Mesendoderm (in vitro differentiated cells): ENCODE results near the gene EIF1AD.

Experiments
- DNase-seq: peaks from one replicate; pipeline ENCODE4 v3.0.0; 2013
- H2AK5ac ChIP-seq: 2 replicates; pipeline ENCODE4 v1.6.1; 2013; ENCODE audit warnings: low read length, inconsistent platforms
- H2BK120ac ChIP-seq: 2 replicates; pipeline ENCODE4 v1.6.1; 2013; ENCODE audit warnings: low read depth, mild to moderate bottlenecking, low read length, moderate library complexity, mixed read lengths
- H2BK15ac ChIP-seq: replicated peaks from 2 replicates; pipeline ENCODE4 v1.6.1; 2013; ENCODE audit warnings: low read depth, mild to moderate bottlenecking, moderate library complexity
- H2BK5ac ChIP-seq: 2 replicates; pipeline ENCODE4 v1.6.1; 2013; ENCODE audit warnings: low read length, inconsistent platforms
- H3K18ac ChIP-seq: 2 replicates; pipeline ENCODE4 v1.6.1; 2013; ENCODE audit warnings: mild to moderate bottlenecking, low read length, mixed read lengths
- H3K23ac ChIP-seq: one replicate; pipeline ENCODE4 v1.6.1; 2013; ENCODE audit warnings: low read length
- H3K27ac ChIP-seq: 2 replicates; pipeline ENCODE4 v1.5.1; 2013; ENCODE audit warnings: low read depth, mild to moderate bottlenecking, inconsistent platforms, low read length, moderate library complexity
- H3K27me3 ChIP-seq: 2 replicates; pipeline ENCODE4 v1.6.1; 2013; ENCODE audit warnings: low read length, control low read depth, mild to moderate bottlenecking, inconsistent platforms; ENCODE audit not compliant: insufficient read depth, poor library complexity
- H3K36me3 ChIP-seq: 2 replicates; pipeline ENCODE4 v1.6.1; 2013; ENCODE audit warnings: low read length, inconsistent platforms; ENCODE audit not compliant: control insufficient read depth, insufficient read depth
- H3K4ac ChIP-seq: one replicate; pipeline ENCODE4 v1.6.1; 2013; ENCODE audit warnings: low read depth, mild to moderate bottlenecking, low read length, moderate library complexity
- H3K4me1 ChIP-seq: 2 replicates; pipeline ENCODE4 v1.6.1; 2013; ENCODE audit warnings: low read depth, low read length, inconsistent platforms; ENCODE audit not compliant: control insufficient read depth
- H3K4me2 ChIP-seq: 2 replicates; pipeline ENCODE4 v1.6.1; 2013; ENCODE audit warnings: low read length
- H3K4me3 ChIP-seq: 2 replicates; pipeline ENCODE4 v1.5.1; 2013; ENCODE audit warnings: mild to moderate bottlenecking, low read length
- H3K56ac ChIP-seq: one replicate; pipeline ENCODE4 v1.6.1; 2013; ENCODE audit warnings: low read length
- H3K79me1 ChIP-seq: 2 replicates; pipeline ENCODE4 v1.6.1; 2013; ENCODE audit warnings: low read length, inconsistent platforms
- H3K79me2 ChIP-seq: 2 replicates; pipeline ENCODE4 v1.6.1; 2013; ENCODE audit warnings: mild to moderate bottlenecking, low read length; ENCODE audit not compliant: control insufficient read depth, insufficient read depth
- H3K9ac ChIP-seq: 2 replicates; pipeline ENCODE4 v1.6.1; 2013; ENCODE audit warnings: low read length, inconsistent platforms
- H4K5ac ChIP-seq: one replicate; pipeline ENCODE4 v1.6.1; 2013; ENCODE audit warnings: low read length
- H4K8ac ChIP-seq: one replicate; pipeline ENCODE4 v1.6.1; 2013; ENCODE audit warnings: low read depth, mild to moderate bottlenecking, control low read depth, low read length, moderate library complexity
- WGBS: extraction: QIAGEN DNeasy Blood & Tissue Kit; methylation state at CpG from one replicate; pipeline ENCODE4 v1.1.7; 2013; ENCODE audit warnings: low lambda C conversion rate, missing lambda C conversion rate; ENCODE audit not compliant: insufficient coverage; ENCODE audit errors: extremely low coverage; 5-methylcytosine and 5-hydroxymethylcytosine counted together

EIF1AD gene

GRCh38 chr11:65992056-65992455 lies 9.9 kb downstream of the EIF1AD start:
- Histone ChIP-seq H3K79me1 (no peaks in the 10 kb centered on the region), H3K4me1 (no peaks in the 10 kb centered on the region), H4K8ac (no peak overlapping the region), H3K4me2 (no peak overlapping the region), H2BK5ac (no peak overlapping the region), H2BK15ac (no peak overlapping the region), H3K27me3 (no peaks in the 10 kb centered on the region), H3K4ac (no peak overlapping the region), H3K79me2 (no peaks in the 10 kb centered on the region), H3K9ac (no peak overlapping the region), H2BK120ac (no peak overlapping the region), H3K36me3 (no peaks in the 10 kb centered on the region), H3K18ac (no peak overlapping the region), H3K27ac (no peak overlapping the region), H4K5ac (no peak overlapping the region), H3K23ac (no peak overlapping the region), H2AK5ac (no peak overlapping the region), H3K4me3 (no peak overlapping the region), H3K56ac (no peak overlapping the region)
- WGBS, result no CpG with 5 or more reads among the region's 5 CpGs
- no peak for DNase-seq

- no peak overlapping the region for H3K56ac ChIP-seq
- H2BK15ac ChIP-seq, result no peak overlapping the region
- no peak overlapping the region for H3K27ac ChIP-seq
- no peaks in the 10 kb centered on the region for H3K27me3 ChIP-seq
- no peaks in the 10 kb centered on the region for H3K4me1 ChIP-seq
- no peak overlapping the region for H2AK5ac ChIP-seq
- H4K5ac ChIP-seq, result no peak overlapping the region
- peak overlapping the region; percentile 39 for H4K8ac ChIP-seq
- H3K4ac ChIP-seq, result no peak overlapping the region
- no peak overlapping the region for H2BK120ac ChIP-seq
- no peaks in the 10 kb centered on the region for H3K36me3 ChIP-seq
- no peak overlapping the region for H3K4me2 ChIP-seq
- H3K23ac ChIP-seq, result no peak overlapping the region
- no peaks in the 10 kb centered on the region for H3K79me2 ChIP-seq
- DNase-seq, result peak; percentile 97
- H3K9ac ChIP-seq, result no peak overlapping the region
- no peak overlapping the region for H3K4me3 ChIP-seq
- no CpG with 5 or more reads among the region's 10 CpGs for WGBS
- no peak overlapping the region for H2BK5ac ChIP-seq
- no peaks in the 10 kb centered on the region for H3K79me1 ChIP-seq
- H3K18ac ChIP-seq, result no peak overlapping the region
These were observed 13.0 kb downstream of the EIF1AD start for GRCh38 chr11:65988791-65989592.

- Histone ChIP-seq H3K4me3 (no peak overlapping the region), H3K27ac (no peak overlapping the region), H3K9ac (no peak overlapping the region), H2AK5ac (no peak overlapping the region), H3K79me1 (no peaks in the 10 kb centered on the region), H3K23ac (no peak overlapping the region), H3K4me1 (no peaks in the 10 kb centered on the region), H3K27me3 (no peaks in the 10 kb centered on the region), H4K8ac (no peak overlapping the region), H3K18ac (no peak overlapping the region), H3K4me2 (no peak overlapping the region), H2BK5ac (no peak overlapping the region), H3K36me3 (no peaks in the 10 kb centered on the region), H3K56ac (no peak overlapping the region), H3K79me2 (no peaks in the 10 kb centered on the region), H2BK15ac (no peak overlapping the region), H2BK120ac (no peak overlapping the region), H4K5ac (no peak overlapping the region), H3K4ac (no peak overlapping the region)
- no CpG with 5 or more reads among the region's 9 CpGs for WGBS
- no peak for DNase-seq
These were observed 14.6 kb downstream of the EIF1AD start for GRCh38 chr11:65987336-65987735.

- H3K18ac ChIP-seq, result no peak overlapping the region
- no CpG with 5 or more reads among the region's 5 CpGs for WGBS
These were observed 18.4 kb downstream of the EIF1AD start for GRCh38 chr11:65983589-65983987.

GRCh38 chr11:65982824-65983588 lies 19.0 kb downstream of the EIF1AD start:
- Histone ChIP-seq H3K56ac (no peak overlapping the region), H3K36me3 (no peaks in the 10 kb centered on the region), H3K4me3 (no peak overlapping the region), H3K79me2 (no peaks in the 10 kb centered on the region), H3K27ac (no peak overlapping the region), H2BK120ac (no peak overlapping the region), H3K4ac (no peak overlapping the region), H2BK15ac (no peak overlapping the region), H3K4me1 (no peaks in the 10 kb centered on the region), H4K8ac (no peak overlapping the region), H3K27me3 (no peaks in the 10 kb centered on the region), H2BK5ac (no peak overlapping the region), H3K23ac (no peak overlapping the region), H3K4me2 (no peak overlapping the region), H3K9ac (no peak overlapping the region), H3K18ac (no peak overlapping the region), H4K5ac (no peak overlapping the region), H3K79me1 (no peaks in the 10 kb centered on the region), H2AK5ac (no peak overlapping the region)
- no CpG with 5 or more reads among the region's 22 CpGs for WGBS
- no peak for DNase-seq

More at GRCh38 chr11:65983589-65983987, 18.4 kb downstream of the EIF1AD start:
- no peaks in the 10 kb centered on the region for H3K79me1 ChIP-seq
- no peak overlapping the region for H2AK5ac ChIP-seq
- H3K9ac ChIP-seq, result no peak overlapping the region
- H3K4me3 ChIP-seq, result no peak overlapping the region
- H3K56ac ChIP-seq, result no peak overlapping the region
- H3K27ac ChIP-seq, result no peak overlapping the region
- no peak for DNase-seq
- no peak overlapping the region for H2BK15ac ChIP-seq
- H3K23ac ChIP-seq, result no peak overlapping the region
- H3K4me1 ChIP-seq, result no peaks in the 10 kb centered on the region
- no peak overlapping the region for H3K4me2 ChIP-seq
- H3K4ac ChIP-seq, result no peak overlapping the region
- H4K5ac ChIP-seq, result no peak overlapping the region
- H3K27me3 ChIP-seq, result no peaks in the 10 kb centered on the region
- H3K79me2 ChIP-seq, result no peaks in the 10 kb centered on the region
- H2BK5ac ChIP-seq, result no peak overlapping the region
- H3K36me3 ChIP-seq, result no peaks in the 10 kb centered on the region
- no peak overlapping the region for H2BK120ac ChIP-seq
- H4K8ac ChIP-seq, result no peak overlapping the region
